ENCODE data around the gene MGAT5B. TPM values are rescaled to one million over a fixed set of nuclear protein-coding genes. Genes with fewer than 3 reads are reported as not detected.

MGAT5B gene
- total RNA-seq, 2 donors from 2014 or later, result 3.6 TPM; not detected in 1

GRCh38 chr17:76880971-76881370, 12.8 kb downstream of the MGAT5B start:
- H3K36me3 ChIP-seq (replicated peaks in 1 of 2; ENCODE audit: insufficient read depth in 1 of 2, low read depth in 2 of 2), result no peaks in the 10 kb centered on the region
- intact Hi-C loops (cut with DNase I), result no loop called here
- no peak overlapping the region for H3K27ac ChIP-seq
- H3K9me3 ChIP-seq, result no peaks in the 10 kb centered on the region
- ATAC-seq, result no peak
- TF ChIP-seq CTCF (IDR thresholded peaks at IDR 0.05) (no peak), POLR2A (IDR thresholded peaks at IDR 0.05) (no peak)
- H3K4me3 ChIP-seq, result no peak overlapping the region
- DNase-seq, result no peak
- no peaks in the 10 kb centered on the region for H3K4me1 ChIP-seq
- H3K27me3 ChIP-seq, result no peaks in the 10 kb centered on the region
- WGBS, 2 donors, result 70 to 73% methylated on average over 12 of the region's 12 CpGs

- WGBS, 2 donors, result 61 to 67% methylated on average over 4 to 6 of the region's 6 CpGs
- Histone ChIP-seq H3K27ac (no peak overlapping the region), H3K9me3 (no peaks in the 10 kb centered on the region), H3K27me3 (no peaks in the 10 kb centered on the region), H3K4me1 (no peaks in the 10 kb centered on the region), H3K4me3 (no peak overlapping the region), H3K36me3 (replicated peaks in 1 of 2; ENCODE audit: insufficient read depth in 1 of 2, low read depth in 2 of 2) (no peaks in the 10 kb centered on the region)
- ATAC-seq (no peak), DNase-seq (no peak)
- no peak for TF ChIP-seq CTCF (IDR thresholded peaks at IDR 0.05)
- TF ChIP-seq POLR2A (IDR thresholded peaks at IDR 0.05), result no peak
- intact Hi-C loops (cut with DNase I), result no loop called here
Measured at GRCh38 chr17:76881408-76881807, 13.2 kb downstream of the MGAT5B start.

- ATAC-seq (no peak), DNase-seq (no peak)
- no peaks in the 10 kb centered on the region for H3K4me1 ChIP-seq
- no peak overlapping the region for H3K4me3 ChIP-seq
- H3K36me3 ChIP-seq (replicated peaks in 1 of 2; ENCODE audit: insufficient read depth in 1 of 2, low read depth in 2 of 2), result no peaks in the 10 kb centered on the region
- TF ChIP-seq CTCF (IDR thresholded peaks at IDR 0.05) (no peak), POLR2A (IDR thresholded peaks at IDR 0.05) (no peak)
- H3K27ac ChIP-seq, result no peak overlapping the region
- 73 to 75% methylated on average over 6 to 20 of the region's 20 CpGs for WGBS, 2 donors
- H3K27me3 ChIP-seq, result no peaks in the 10 kb centered on the region
- H3K9me3 ChIP-seq, result no peaks in the 10 kb centered on the region
- intact Hi-C loops (cut with DNase I), result no loop called here
Measured at GRCh38 chr17:76881966-76882365, 13.8 kb downstream of the MGAT5B start.

- Histone ChIP-seq H3K27ac (no peak overlapping the region), H3K27me3 (no peaks in the 10 kb centered on the region), H3K36me3 (replicated peaks in 1 of 2; ENCODE audit: insufficient read depth in 1 of 2, low read depth in 2 of 2) (no peaks in the 10 kb centered on the region), H3K4me1 (no peaks in the 10 kb centered on the region), H3K9me3 (no peaks in the 10 kb centered on the region), H3K4me3 (no peak overlapping the region)
- DNase-seq (no peak), ATAC-seq (no peak)
- TF ChIP-seq CTCF (IDR thresholded peaks at IDR 0.05) (no peak), POLR2A (IDR thresholded peaks at IDR 0.05) (no peak)
- WGBS, 2 donors, result 66 to 71% methylated on average over 10 of the region's 10 CpGs
- intact Hi-C loops (cut with DNase I), result no loop called here
Measured at GRCh38 chr17:76883744-76884525, 15.7 kb downstream of the MGAT5B start.

Data from body of pancreas (tissue), 4 donors.